ENCODE results near the gene SLC30A2. TPM values are rescaled to one million over a fixed set of nuclear protein-coding genes. Genes with fewer than 3 reads are reported as not detected.

Gene SLC30A2
- total and polyA plus RNA-seq, 10 of the 15 experiments (the other 5 are each of a cell fraction or from before 2014, with no cell fraction given): 0.13 TPM; not detected in 9

DNA sequence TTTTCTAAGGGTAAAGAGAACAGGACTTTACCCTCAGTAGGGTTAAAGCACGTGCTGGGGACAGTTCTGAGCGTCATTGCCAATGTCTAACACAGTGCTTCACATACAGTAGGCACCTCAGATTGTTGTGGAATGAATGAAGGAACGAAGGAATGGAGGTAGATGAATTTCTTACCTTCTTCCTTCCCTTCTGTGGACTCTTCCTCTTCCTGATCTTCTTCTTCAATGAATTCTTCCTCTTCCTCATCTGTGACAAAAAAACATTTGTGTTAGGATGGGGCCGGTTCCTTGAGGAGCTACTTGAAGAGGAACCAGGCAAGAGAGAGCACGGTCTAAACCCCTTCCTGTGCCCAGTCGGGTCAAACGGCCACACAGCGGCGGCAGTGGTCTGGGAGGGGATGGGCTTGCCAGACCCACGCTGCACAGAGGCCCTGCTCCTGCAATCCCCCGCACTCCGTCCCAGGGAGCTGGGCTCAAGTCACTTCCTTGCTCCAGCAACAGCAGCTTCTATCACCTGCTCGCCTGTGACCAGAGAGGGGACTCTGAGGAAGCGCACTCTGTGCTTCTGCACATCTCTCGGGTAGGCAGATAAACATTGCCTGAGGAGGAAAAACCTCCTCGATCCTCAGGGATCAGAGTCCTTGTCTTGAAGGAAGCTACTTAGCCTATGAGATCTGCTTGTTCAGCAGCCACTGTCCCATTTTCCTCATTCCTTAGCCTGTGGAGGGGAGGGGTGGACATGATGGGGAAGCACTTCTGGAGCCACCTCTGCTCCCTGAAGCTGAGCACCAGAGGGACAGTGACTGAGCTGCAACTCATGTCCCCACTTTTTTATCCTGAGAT, 8.0 kb upstream of the SLC30A2 start:
- BruUV-seq (replicated peaks): no TSS peak
- 8% methylated on average over 16 of the region's 16 CpGs for WGBS (ENCODE audit: insufficient coverage, insufficient replicate concordance, low lambda C conversion rate, missing lambda C conversion rate)
- intact Hi-C loops (cut with micrococcal nuclease; ENCODE audit: unreplicated experiment): no loop called here
- H3K4me2 ChIP-seq (ENCODE audit: control insufficient read depth, insufficient read depth): no peak overlapping the region
- ChIA-PET CTCF (interaction anchor here (0.7 to 0.8 kb wide), 2 partner anchors 10 to 14 kb away, joined by 3 read pairs; partner anchors contain the start of gene TRIM63), RAD21 (ENCODE audit: unreplicated experiment) (interaction anchor here (1.3 kb wide), 1 partner anchor 91 kb away, joined by 3 read pairs; no protein-coding TSS in a partner anchor), SMC1A (ENCODE audit: uncharacterized antibody, unreplicated experiment) (no interaction called here), POLR2A (no interaction called here)
- no peak overlapping the region for H2AFZ ChIP-seq (ENCODE audit: control insufficient read depth, low read depth, low read length)
- no peaks in the 10 kb centered on the region for H4K20me1 ChIP-seq (ENCODE audit: control insufficient read depth, insufficient read depth)
- H3K79me2 ChIP-seq (ENCODE audit: control insufficient read depth, insufficient read depth, low read length): no peaks in the 10 kb centered on the region
- FAIRE-seq (no peak), ATAC-seq (no peak), DNase-seq (ENCODE audit: low read depth, low spot score) (no peak)
- H3K27ac ChIP-seq (ENCODE audit: control insufficient read depth, insufficient read depth): no peak overlapping the region
- no peak overlapping the region for H3K9ac ChIP-seq (ENCODE audit: control insufficient read depth, insufficient read depth, low read length)
- in situ Hi-C loops (cut with MboI): no loop called here
- no peak for TF ChIP-seq NFYA (IDR thresholded peaks at IDR 0.05; ENCODE audit: borderline replicate concordance, low read depth, low read length)
- TF ChIP-seq TCF3 (IDR thresholded peaks at IDR 0.05; ENCODE audit: borderline replicate concordance, insufficient read depth, low read depth, low read length): no peak
- TF ChIP-seq SUZ12 (IDR thresholded peaks at IDR 0.05; ENCODE audit: unreplicated experiment): no peak
- no peak for TF ChIP-seq SIX5 (IDR thresholded peaks at IDR 0.05; ENCODE audit: low read depth, low read length, severe bottlenecking)
- TF ChIP-seq BACH1 (IDR thresholded peaks at IDR 0.05; ENCODE audit: borderline replicate concordance): no peak
- no peak for TF ChIP-seq NFYB (IDR thresholded peaks at IDR 0.05; ENCODE audit: insufficient read depth, low read depth, low read length)
- TF ChIP-seq, protein P1, sequence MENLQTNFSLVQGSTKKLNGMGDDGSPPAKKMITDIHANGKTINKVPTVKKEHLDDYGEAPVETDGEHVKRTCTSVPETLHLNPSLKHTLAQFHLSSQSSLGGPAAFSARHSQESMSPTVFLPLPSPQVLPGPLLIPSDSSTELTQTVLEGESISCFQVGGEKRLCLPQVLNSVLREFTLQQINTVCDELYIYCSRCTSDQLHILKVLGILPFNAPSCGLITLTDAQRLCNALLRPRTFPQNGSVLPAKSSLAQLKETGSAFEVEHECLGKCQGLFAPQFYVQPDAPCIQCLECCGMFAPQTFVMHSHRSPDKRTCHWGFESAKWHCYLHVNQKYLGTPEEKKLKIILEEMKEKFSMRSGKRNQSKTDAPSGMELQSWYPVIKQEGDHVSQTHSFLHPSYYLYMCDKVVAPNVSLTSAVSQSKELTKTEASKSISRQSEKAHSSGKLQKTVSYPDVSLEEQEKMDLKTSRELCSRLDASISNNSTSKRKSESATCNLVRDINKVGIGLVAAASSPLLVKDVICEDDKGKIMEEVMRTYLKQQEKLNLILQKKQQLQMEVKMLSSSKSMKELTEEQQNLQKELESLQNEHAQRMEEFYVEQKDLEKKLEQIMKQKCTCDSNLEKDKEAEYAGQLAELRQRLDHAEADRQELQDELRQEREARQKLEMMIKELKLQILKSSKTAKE (IDR thresholded peaks at IDR 0.05; ENCODE audit: low read depth, poor library complexity, severe bottlenecking): no peak
- TF ChIP-seq, protein P2, sequence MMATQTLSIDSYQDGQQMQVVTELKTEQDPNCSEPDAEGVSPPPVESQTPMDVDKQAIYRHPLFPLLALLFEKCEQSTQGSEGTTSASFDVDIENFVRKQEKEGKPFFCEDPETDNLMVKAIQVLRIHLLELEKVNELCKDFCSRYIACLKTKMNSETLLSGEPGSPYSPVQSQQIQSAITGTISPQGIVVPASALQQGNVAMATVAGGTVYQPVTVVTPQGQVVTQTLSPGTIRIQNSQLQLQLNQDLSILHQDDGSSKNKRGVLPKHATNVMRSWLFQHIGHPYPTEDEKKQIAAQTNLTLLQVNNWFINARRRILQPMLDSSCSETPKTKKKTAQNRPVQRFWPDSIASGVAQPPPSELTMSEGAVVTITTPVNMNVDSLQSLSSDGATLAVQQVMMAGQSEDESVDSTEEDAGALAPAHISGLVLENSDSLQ (IDR thresholded peaks at IDR 0.05): no peak
- no peak overlapping the region for H3K4me3 ChIP-seq
- no peaks in the 10 kb centered on the region for H3K9me3 ChIP-seq (replicated peaks; ENCODE audit: control insufficient read depth, insufficient read depth, low read length)
- H3K36me3 ChIP-seq (ENCODE audit: control insufficient read depth in 2 of 2, insufficient read depth in 2 of 2, low read length in 1 of 2): no peaks in the 10 kb centered on the region
- H3K4me1 ChIP-seq (ENCODE audit: control insufficient read depth, insufficient read depth, low read length): no peaks in the 10 kb centered on the region
- H3K27me3 ChIP-seq (replicated peaks in 1 of 2; ENCODE audit: control insufficient read depth in 2 of 2, insufficient read depth in 2 of 2, low read length in 1 of 2): peaks cover 2 to 11% of the 10 kb centered on the region in 2 experiments; a peak in 3 of 4 replicates
